ENCODE results near the gene RYR3.

Gene RYR3

GRCh38 chr15:33310481-33311311, at the start of gene RYR3:
Gene RYR3 (plus strand): TSS chr15:33310967. CDS start chr15:33311046, 79 bp downstream.
- no peak for DNase-seq

DNA sequence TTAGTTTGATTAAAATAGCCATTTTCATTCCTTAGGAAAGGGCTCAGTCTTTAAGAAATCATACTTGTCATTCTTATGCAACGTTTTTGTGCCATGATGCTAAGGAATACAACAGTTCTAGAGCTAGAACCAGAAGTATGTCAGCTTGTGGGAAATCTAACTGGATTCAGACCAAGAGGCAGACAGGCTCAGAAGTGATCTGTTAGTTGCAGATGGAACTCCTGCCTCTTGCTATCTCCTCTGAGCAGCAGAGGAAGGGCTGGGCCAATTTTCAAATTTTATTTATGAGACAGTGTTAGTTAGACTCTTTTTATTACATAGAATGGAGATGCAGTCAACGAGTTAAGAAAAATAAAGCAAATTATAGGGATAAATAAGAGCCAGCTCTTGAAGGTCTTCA, 48.5 kb upstream of the RYR3 start:
- no peak for DNase-seq

- no peak for DNase-seq
These were observed 33.1 kb upstream of the RYR3 start for GRCh38 chr15:33277689-33278088.

DNA sequence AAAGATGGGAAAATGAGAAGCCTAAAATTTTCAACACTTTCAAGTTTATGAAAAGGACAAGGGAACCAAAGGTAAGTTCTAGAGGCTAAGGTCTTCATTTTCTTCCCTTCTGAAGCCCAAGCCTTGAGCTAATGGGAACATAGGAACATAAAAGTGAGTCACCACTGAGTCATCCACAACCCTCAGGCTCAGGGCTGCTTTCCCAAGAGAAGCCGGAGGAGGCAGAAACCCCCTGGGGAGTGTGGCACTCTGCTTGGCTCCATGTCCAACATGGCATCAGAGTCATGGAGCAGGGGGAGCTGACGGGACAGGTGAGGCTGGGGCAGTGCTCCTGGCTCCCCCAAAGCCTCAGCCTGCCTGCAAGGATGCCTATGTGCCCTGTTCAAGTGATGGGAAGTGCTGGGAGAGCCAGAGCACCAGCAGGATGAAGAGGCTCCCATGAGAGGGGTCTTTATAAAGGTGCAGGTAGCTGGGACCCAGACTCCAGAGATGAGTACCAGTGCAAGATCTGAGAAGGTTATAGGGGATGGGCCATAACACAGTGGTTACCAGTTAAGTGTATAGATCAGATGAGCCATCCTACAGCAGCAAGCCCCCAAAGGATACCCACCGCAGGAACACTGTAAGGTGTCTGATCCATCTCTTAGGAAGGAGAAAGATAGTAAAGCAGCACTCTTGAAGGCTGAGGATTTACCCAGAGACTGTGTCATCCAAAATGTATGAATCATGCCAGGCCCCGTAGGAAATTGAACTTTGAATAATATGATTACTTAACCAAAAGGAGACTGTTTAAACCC, 31.8 kb upstream of the RYR3 start:
- no peak for DNase-seq

GRCh38 chr15:33279613-33280205, 31.1 kb upstream of the RYR3 start:
- no peak for DNase-seq

DNA sequence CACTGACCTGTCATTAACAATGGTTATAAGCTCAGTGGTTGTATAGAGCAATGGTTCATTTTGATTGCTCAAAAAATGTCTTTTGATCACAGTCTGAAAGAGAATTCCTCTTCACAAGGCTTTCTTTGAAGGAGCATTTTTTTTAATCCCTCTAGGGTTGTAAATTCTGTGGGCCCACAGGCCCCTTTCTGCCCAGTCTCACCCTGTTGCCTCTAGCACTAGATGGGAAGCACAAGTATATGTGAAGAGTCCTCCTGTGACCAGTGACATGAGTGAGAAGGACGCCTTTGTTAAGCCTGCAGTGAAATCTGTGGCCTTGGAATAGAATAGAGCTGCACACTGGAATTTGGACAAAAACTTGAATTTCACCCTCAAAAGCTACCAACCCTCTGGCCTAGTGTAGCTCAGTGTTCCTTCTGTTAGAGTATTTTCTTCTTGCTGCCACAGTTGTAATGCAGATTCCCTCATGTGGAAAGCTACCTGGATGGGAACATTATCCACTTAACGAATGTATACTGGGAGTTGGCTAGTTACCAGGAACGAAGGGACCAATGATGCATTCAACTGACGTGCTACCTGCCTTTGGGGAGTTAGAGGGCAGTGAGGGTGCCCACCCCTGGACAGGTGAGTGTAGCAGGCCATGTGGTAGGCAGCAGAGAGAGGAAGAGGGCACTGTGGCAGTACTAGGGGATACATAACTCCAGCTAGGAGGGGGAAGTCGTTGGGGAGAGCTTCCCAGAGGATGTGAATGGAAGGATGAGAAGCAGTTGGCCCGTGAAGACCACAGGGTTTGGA, 28.3 kb upstream of the RYR3 start:
- no peak for DNase-seq

DNA sequence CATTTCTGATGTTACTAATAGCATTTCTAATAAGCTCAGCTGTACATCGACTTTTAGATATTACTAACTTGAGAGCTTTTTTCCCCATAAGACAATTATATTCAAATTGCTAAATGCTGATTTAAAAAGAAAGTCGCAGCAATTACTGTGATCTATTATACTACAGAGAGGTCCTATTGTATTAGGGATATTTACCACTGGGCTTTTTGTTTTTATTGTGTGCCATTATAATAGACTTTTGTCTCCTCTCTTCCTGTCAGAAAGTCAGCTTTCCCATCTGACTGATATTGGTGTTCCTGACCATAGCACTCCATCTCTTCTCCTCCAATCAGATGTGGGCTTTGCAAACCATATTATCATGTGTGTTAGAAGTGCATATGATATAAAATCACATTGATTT, 27.2 kb upstream of the RYR3 start:
- DNase-seq: no peak

DNA sequence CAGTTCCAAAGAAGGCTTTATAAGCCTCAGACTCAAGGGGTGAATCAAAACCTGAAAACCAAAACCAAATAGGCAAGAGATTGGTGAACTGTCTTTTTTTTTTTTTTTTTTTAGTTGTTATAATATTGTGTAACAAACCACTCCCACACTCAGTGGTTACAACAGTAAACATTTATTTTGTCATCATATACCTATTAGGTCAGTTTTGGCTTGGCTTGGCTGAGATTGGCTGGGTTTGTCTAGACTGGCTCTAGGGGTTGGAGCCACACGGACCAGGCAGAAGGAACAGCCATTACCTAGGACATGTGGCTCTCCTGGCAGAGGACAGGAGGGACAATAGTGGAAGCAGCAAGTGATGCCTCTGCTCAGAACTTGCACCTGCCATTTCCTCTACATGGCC, 26.4 kb upstream of the RYR3 start:
- DNase-seq: no peak

DNA sequence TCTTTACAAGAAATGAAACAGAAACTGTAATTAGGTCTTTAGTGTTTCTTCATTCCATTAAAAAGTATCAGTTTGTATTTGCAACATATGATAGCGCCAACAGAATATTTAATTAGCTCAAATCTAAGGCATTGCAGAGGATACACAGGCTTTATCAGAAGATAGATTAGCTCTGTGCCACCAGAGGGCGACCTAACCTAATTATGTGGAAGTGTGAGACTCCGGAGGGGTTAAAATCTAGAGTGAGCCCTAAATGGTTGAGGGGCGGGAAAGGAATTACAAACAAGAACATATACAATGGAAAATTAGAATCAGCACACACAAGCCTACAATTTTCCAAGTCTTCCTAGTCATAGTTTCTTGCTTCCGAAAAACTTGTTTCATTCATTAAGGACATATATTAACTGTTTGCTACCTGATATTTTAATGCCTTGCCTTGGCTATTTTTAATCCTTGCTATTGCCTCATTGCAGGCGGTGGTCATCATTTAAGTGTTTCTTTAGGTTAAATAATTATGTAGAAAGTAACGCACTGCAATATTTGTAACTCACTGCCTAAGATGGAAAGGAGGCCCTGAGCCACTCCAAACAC, 18.0 kb upstream of the RYR3 start:
- DNase-seq: no peak

DNA sequence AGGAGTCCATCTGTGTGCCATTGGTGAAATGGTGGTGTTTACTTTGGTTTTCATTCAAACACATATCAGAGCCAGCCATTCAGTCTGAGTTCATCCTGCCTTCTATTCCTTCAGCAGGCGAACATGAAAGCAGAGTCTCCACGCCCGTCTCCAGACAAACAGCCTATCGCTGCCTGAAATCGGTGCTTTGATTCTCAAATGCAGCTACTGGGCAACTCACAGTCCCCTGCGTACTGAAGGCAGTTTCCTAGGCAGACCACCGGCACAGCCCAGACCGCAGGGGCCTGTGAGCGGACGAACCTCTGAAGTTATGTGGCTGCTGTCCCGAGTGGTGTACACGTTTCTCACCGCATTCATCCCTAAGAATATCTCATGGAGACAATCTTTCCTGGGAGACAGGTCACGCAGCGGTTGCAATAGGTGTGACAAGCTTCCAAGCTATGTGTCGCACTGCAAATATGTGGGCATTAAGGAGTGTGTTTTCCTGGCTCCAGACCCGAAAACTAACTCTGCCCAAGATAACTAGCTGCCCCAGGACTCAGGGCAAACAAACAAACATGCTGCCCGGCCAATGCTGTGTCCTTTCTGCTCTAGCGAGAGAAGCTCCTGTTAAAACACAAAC, 16.9 kb upstream of the RYR3 start:
- DNase-seq: no peak

DNA sequence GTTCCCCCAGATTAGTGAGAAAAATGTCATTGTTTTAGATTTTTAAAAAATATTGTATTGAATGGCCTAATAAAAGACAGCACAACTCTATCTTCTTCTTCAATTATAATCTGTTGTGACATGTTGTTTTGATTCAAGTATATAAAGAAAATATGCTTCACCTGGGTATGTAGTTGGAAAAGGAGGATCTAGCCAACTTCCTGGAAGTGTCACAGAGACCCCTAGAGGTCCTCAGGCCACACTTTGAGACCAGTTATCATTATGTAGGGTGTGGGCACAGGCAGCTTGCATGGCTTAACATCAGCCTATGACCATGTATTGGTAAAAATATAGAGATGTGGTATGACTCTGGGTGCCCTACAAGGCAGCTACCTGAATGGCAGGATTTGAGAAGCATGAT, 14.7 kb upstream of the RYR3 start:
- no peak for DNase-seq

DNA sequence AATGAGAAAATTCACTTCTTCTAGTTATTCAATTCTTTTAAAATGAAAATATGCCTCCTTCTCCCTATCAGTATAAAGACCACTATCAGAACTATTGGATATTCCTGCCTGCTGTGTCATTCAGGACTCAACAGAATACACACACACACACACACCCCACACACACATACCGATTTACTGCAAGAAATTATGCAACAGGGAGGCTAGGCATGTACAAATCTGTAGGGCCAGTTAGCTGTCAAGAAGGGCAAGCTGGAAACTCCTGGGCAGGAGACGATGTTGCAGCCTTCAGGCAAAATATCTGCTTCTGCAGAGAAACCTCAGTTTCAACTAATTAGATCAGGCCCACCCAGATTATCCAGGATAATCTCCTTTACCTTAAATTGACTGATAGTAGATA, 13.9 kb upstream of the RYR3 start:
- no peak for DNase-seq

- no peak for DNase-seq
These were observed 12.1 kb upstream of the RYR3 start for GRCh38 chr15:33298631-33299030.

DNA sequence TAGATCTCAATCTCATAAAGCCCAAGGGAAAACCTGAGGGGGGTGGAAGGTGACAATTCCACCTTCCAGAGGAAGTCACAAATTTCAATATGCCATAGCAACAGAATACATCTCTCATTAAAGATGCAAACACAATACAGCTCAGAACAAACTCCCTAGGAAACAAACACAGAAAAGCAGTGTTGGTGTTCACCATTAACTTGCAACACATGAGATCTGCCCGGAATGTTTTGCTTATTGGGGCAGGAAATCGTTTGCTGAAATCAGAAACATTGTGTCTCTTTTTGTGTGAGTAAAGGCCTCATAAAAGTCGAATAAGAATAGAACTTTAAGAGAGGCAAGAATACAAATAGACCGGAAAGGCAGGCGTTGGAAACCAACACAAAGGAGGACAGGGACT, 5.8 kb upstream of the RYR3 start:
- no peak for DNase-seq

DNA sequence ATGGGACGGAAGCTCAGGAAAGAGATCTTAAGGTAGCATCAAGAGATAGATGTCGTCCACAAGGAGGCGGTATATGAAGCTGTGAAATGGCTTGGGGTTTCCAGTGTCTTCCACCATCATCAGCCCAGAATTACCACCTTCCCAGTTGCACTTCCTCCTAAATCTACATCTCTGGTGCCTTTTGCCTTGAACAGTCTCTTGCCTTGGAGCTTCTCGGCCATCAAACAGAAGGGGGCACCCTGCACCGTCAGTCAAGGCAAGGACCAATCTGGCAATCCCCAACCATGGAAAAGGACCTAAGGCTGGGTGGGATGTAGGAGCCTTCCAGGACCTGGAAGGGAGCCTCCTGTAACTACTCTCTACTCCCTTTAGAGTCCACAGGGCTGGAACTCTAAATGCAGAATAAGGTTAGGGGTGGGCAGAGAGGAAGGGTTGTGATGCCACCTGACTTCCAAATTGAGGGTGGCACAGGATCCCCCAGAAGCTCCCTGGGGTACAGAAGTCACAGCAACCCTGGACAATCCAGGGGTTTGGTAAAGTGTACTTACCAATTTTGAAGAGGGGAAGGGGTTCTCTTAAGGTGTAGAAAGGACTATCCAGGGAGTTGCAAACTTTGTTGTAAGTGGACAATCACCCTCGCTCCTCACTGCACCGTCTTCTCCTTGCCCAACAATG, 1.0 kb upstream of the RYR3 start:
- DNase-seq: no peak

- DNase-seq: no peak
These were observed 675 bp downstream of the RYR3 start for GRCh38 chr15:33311312-33311971.

DNA sequence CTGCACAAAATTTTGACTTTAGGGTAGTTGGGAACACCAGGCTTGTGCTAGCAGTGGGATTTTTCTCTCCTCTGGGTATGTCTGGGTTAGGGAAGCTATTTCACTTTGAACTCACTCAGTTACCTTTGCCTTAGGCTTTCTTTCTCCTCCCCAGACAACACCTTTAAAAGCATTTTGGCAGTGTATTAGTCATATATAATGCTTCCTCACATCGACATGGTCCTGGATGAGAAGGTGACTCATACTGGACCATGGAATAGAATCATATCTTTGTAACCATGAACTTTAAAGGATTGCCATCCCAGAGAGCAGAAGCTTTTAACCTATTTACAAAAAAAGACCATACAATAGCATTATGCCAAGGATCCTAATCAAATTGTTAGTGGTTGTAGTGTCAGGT, 2.7 kb downstream of the RYR3 start:
- DNase-seq: no peak

DNA sequence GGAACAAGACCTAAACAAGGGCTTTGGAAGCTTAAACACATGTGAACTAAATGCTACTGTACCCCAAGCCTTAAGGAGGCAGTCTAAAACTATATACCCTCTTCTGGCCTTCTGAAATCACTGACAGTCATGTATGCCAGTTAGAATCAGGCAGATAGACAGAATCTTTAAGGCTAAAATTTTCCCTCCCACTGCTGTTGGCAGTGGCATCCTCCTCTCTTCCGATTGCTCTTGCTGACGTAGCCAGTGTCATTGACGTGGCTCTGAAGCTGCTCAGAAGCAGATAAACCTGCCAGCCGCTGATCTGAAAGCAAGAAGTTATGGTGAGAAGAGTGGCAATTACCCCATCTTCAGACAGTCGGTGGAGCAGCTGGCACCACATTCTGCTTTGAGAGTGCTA, 3.3 kb downstream of the RYR3 start:
- no peak for DNase-seq

DNA sequence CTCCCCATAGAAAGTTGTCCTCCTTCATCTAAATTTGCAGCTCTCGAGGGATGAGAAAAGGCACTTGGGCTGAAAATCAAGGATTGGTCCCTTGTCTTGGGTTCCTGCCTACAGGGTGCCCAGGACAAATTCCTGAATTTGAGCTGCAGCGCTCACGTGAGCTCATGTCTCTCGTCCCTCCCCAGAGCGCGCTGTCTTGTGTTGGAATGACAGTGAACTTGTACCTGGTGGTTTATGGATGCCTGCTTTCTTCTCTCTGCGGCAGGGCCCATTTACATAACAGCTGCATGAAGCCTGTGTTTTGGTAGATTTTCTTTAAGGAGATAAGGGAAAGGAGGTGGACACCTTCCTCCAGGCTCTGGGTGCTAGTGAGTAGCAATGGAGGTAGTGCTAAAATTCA, 4.3 kb downstream of the RYR3 start:
- DNase-seq: no peak

DNA sequence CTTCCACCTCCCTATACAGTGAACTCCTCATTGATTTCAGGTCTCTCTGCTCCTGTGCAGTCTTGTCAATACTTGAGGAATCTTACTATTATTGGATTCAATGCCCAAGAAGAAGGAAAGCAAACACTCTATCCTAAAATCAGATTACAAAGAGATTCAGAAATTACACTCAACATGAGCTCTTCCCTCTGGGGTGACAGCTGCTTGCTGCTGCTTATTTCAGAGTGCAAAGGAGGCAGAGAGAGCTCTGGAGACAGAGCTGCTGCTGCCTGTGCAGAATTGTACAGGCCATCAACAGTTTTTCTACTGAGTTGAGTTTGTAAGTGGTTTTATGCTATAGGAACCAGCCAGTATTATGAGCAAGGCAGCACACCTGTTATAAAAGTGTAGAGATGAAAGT, 7.1 kb downstream of the RYR3 start:
- DNase-seq: no peak

DNA sequence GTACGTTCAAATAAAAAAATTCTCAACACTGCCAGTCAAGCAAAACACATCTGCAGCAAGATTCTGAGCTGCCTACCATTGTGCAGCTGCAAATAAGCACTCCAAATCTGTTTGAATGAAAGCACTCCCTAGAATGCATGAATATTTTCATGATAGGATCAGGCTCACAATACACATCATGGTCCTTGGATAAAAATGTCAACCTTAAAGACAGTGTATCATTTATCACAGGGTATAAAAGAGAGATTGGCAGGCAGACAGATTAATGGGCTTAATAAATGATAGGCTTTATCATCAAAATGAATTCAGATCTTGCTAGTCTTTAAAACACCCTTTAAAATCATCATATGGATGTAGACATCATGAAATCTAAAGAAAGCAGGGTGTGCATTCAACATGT, 9.2 kb downstream of the RYR3 start:
- no peak for DNase-seq
